ENCODE measurements around the gene THSD8. TPM values are rescaled to one million over a fixed set of nuclear protein-coding genes. Genes with fewer than 3 reads are reported as not detected.

THSD8 gene
- total RNA-seq, 1 donor from 2014 or later, result 8.8 TPM

DNA sequence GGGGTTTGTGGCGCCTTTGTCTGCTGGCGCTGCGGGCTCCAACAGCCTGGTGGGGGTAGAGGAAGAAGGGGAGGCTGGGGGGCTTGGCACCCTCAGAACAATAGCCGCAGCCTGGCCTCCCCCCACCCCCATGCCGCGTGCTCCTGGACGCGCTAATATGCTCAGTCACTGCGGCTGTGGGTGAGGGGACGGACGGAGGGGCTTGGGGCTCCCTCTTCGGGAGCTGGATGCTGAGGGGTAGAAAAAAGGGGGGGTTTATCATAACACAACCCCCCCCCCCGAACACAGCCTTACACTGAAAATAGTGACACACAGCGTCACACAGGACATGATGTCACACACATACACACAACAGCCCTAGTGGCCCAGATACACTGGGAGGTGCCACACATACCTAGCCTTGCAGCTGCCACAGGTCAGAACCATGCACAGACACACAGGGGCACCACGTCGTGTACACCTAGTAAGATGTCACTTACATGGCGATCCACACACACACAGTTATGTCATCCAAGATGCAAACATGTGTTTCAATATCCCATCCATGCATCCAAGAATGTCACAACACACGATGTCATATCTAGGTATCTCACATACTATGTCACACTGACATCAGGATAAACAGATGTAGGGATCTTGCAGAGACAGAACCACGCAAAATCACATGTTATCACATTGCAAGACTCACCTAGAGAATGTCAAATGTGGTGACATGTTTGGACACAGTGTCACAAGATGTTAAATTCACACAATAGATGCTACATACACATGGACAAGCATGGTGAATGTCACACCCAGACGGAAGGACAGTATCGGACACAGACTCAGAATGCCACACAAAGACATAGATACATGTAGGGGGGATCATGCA, 37.3 kb downstream of the THSD8 start:
- no peak overlapping the region for H3K27ac Mint-ChIP-seq
- H3K4me1 Mint-ChIP-seq, result peaks cover 15% of the 10 kb centered on the region
- no peaks in the 10 kb centered on the region for H3K9me3 Mint-ChIP-seq
- peak overlapping the region; percentile 64 for H3K4me3 Mint-ChIP-seq
- TF ChIP-seq, protein P1, sequence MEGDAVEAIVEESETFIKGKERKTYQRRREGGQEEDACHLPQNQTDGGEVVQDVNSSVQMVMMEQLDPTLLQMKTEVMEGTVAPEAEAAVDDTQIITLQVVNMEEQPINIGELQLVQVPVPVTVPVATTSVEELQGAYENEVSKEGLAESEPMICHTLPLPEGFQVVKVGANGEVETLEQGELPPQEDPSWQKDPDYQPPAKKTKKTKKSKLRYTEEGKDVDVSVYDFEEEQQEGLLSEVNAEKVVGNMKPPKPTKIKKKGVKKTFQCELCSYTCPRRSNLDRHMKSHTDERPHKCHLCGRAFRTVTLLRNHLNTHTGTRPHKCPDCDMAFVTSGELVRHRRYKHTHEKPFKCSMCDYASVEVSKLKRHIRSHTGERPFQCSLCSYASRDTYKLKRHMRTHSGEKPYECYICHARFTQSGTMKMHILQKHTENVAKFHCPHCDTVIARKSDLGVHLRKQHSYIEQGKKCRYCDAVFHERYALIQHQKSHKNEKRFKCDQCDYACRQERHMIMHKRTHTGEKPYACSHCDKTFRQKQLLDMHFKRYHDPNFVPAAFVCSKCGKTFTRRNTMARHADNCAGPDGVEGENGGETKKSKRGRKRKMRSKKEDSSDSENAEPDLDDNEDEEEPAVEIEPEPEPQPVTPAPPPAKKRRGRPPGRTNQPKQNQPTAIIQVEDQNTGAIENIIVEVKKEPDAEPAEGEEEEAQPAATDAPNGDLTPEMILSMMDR (IDR thresholded peaks at IDR 0.05; ENCODE audit: unreplicated experiment), result no peak
- no peak for DNase-seq (ENCODE audit: low spot score in 2 of 2, unreplicated experiment in 2 of 2)
- no peaks in the 10 kb centered on the region for H3K36me3 Mint-ChIP-seq
- H3K27me3 Mint-ChIP-seq (ENCODE audit: low read depth), result peaks cover 89% of the 10 kb centered on the region

DNA sequence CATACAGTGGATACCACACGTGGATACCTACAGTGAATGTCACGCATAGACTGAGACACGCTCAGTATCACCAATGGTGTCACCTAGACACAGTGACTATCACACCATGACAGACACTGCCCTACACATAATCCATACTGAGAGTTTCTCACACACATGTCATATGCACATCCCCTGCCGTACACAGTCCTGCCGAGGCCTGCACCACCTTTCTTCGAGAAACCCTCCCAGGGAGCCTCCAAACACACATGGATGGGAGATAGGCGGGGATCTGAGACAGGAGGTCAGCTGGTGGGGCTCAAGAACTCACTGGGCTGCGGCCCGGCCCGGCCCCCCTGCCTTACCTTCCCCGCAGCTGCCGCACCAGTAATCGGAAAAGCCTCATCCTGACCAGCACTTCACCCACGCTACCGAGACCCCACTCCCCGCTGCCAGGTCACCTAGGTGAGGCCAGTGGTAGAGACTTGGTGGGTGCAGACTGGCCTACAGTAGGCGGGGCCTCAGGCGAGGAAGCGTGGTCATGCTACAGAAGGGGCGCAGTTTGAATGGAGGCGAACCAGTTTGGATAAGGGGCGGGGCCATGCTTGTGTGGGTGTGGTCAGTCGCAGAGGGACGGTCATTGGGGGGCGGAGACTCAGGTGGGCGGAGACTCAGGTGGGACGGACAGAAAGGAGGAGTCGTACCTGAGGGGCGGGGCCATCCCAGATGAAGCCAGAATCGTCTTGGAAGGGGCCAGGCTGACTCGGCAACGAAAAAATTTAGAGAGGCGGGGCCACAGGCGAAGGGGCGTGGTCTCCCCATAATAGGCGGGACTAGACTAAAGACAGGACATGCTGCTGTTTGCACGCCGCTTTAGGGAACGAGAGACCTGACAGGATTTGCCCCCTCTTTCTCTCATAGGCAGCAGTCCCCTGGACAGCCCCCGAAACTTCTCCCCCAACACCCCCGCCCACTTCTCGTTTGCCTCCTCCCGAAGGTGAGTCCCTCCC, 38.5 kb downstream of the THSD8 start:
- Mint-ChIP-seq H3K4me3 (peak overlapping the region; percentile 63), H3K9me3 (no peaks in the 10 kb centered on the region), H3K4me1 (peaks cover 12% of the 10 kb centered on the region), H3K27ac (no peak overlapping the region), H3K36me3 (no peaks in the 10 kb centered on the region), H3K27me3 (ENCODE audit: low read depth) (peaks cover 83% of the 10 kb centered on the region)
- peak; percentile 57 to 83 for DNase-seq (ENCODE audit: low spot score in 2 of 2, unreplicated experiment in 2 of 2)
- TF ChIP-seq, protein P1 (IDR thresholded peaks at IDR 0.05; ENCODE audit: unreplicated experiment), result no peak

DNA sequence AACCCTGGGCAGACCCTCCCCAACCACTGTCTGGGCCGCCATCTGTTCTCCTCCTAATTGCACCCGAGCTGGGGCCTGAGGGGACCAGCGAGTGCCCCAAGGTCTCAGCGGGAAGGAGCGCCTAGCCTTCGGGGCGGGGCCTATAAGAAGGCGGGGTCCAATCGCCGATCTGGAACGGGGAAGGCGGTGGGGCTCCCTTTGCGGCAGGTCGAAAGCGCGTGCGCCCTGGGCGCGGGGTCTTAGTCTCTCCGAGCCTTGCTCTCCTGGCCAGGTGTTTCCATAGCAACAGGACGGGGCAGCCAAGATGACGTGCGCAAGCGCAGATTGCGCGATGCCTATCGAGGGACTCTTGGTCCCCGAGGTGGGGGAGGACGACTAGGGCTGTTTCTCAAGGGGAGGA, 39.2 kb downstream of the THSD8 start:
- no peaks in the 10 kb centered on the region for H3K9me3 Mint-ChIP-seq
- H3K4me3 Mint-ChIP-seq, result peak overlapping the region; percentile 63
- H3K36me3 Mint-ChIP-seq, result no peaks in the 10 kb centered on the region
- H3K27ac Mint-ChIP-seq, result no peak overlapping the region
- peak; percentile 50 to 66 for DNase-seq (ENCODE audit: low spot score in 2 of 2, unreplicated experiment in 2 of 2)
- peaks cover 76% of the 10 kb centered on the region for H3K27me3 Mint-ChIP-seq (ENCODE audit: low read depth)
- TF ChIP-seq, protein P1 (IDR thresholded peaks at IDR 0.05; ENCODE audit: unreplicated experiment), result no peak
- peaks cover 12% of the 10 kb centered on the region for H3K4me1 Mint-ChIP-seq

DNA sequence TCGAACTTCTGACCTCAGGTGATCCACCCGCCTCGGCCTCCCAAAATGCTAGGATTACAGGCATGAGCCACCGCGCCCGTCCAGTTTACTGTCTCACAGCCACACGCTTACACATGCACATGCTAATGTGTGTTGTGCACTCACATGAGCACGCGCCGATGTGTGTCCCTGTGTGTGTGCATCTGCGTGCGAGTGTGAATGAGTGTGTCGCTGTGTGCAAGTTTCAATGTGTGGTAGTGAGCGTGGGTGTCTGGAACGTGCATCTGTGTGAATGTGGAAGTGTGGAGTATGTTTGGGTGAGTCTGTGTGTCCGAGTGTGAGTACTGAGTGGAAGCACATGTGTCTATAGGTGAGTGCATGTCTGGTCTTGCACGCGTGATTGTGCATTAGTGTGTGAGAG, 40.6 kb downstream of the THSD8 start:
- Mint-ChIP-seq H3K27me3 (ENCODE audit: low read depth) (peaks cover 69% of the 10 kb centered on the region), H3K36me3 (no peaks in the 10 kb centered on the region), H3K9me3 (no peaks in the 10 kb centered on the region), H3K4me3 (no peak overlapping the region), H3K4me1 (peaks cover 14% of the 10 kb centered on the region), H3K27ac (no peak overlapping the region)
- no peak for DNase-seq (ENCODE audit: low spot score in 2 of 2, unreplicated experiment in 2 of 2)
- TF ChIP-seq, protein P1 (IDR thresholded peaks at IDR 0.05; ENCODE audit: unreplicated experiment), result no peak

DNA sequence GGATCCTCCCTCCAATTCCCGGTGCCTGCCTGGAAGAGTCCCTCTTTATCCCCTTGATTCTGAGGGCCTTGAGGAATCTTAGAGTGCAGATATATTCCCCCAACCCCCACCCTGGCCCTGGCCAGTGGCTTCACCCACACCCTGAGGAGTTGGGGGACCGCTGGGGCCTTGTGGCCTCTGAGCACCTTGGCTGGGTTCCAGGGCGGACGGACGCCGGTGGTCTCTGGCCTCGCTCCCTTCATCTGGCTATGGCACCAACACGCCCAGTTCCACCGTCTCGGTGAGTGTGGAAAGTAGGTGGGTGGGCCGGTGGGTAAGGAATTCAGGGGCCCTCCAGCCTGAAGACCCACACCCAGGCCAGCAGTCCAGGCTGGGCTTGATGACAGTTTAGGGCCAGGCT, 41.5 kb downstream of the THSD8 start:
- H3K36me3 Mint-ChIP-seq, result no peaks in the 10 kb centered on the region
- TF ChIP-seq, protein P1 (IDR thresholded peaks at IDR 0.05; ENCODE audit: unreplicated experiment), result no peak
- H3K4me3 Mint-ChIP-seq, result no peak overlapping the region
- no peaks in the 10 kb centered on the region for H3K9me3 Mint-ChIP-seq
- peaks cover 63% of the 10 kb centered on the region for H3K27me3 Mint-ChIP-seq (ENCODE audit: low read depth)
- no peak overlapping the region for H3K27ac Mint-ChIP-seq
- peaks cover 16% of the 10 kb centered on the region for H3K4me1 Mint-ChIP-seq
- no peak for DNase-seq (ENCODE audit: low spot score in 2 of 2, unreplicated experiment in 2 of 2)
